Islet precursor cell (in vitro differentiated cells): ENCODE results near the gene RYR3.
A peak's percentile ranks its signal among the peaks of the same experiment; 100 is the strongest.

ENCODE experiments used
- DNase-seq: peaks from one replicate; pipeline ENCODE4 v3.0.0-alpha.2; 2018

Gene RYR3

GRCh38 chr15:33310481-33311311, at the start of gene RYR3:
RYR3 (plus strand) TSS chr15:33310967; CDS start chr15:33311046, 79 bp downstream.
- peak; percentile 90 for DNase-seq

GRCh38 chr15:33262306-33262705, 48.5 kb upstream of the RYR3 start:
- DNase-seq = no peak

- no peak for DNase-seq
These were observed 33.1 kb upstream of the RYR3 start for GRCh38 chr15:33277689-33278088.

DNA sequence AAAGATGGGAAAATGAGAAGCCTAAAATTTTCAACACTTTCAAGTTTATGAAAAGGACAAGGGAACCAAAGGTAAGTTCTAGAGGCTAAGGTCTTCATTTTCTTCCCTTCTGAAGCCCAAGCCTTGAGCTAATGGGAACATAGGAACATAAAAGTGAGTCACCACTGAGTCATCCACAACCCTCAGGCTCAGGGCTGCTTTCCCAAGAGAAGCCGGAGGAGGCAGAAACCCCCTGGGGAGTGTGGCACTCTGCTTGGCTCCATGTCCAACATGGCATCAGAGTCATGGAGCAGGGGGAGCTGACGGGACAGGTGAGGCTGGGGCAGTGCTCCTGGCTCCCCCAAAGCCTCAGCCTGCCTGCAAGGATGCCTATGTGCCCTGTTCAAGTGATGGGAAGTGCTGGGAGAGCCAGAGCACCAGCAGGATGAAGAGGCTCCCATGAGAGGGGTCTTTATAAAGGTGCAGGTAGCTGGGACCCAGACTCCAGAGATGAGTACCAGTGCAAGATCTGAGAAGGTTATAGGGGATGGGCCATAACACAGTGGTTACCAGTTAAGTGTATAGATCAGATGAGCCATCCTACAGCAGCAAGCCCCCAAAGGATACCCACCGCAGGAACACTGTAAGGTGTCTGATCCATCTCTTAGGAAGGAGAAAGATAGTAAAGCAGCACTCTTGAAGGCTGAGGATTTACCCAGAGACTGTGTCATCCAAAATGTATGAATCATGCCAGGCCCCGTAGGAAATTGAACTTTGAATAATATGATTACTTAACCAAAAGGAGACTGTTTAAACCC, 31.8 kb upstream of the RYR3 start:
- peak; percentile 96 for DNase-seq

DNA sequence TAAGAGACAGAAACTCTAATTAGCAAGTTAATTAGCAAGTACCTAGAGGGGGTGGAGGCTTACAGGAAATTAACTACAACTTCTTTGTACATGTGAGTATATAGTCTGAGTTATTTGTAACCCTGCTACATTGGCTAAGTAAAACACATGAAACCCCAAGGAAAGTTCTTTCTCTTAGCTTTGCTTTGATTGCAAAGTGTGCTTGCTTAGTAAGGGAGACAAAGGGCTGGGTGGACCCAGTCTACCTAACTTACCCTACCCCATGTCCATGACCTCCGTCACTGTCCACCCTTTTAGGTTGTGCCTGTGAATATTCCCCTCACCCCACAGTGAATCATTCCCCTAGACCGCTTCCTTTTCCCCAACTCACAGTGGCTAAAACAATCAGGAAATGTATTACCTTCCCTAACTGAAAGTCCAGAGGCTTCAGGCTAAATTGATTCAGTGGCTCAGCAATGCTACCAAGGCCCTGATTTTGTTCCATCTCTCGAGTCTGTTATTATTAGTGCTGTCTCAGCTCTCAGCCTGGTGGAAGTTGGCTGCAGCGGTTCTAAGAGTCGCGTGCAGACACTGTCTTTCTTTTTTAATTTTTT, 31.1 kb upstream of the RYR3 start:
- DNase-seq = peak; percentile 63

DNA sequence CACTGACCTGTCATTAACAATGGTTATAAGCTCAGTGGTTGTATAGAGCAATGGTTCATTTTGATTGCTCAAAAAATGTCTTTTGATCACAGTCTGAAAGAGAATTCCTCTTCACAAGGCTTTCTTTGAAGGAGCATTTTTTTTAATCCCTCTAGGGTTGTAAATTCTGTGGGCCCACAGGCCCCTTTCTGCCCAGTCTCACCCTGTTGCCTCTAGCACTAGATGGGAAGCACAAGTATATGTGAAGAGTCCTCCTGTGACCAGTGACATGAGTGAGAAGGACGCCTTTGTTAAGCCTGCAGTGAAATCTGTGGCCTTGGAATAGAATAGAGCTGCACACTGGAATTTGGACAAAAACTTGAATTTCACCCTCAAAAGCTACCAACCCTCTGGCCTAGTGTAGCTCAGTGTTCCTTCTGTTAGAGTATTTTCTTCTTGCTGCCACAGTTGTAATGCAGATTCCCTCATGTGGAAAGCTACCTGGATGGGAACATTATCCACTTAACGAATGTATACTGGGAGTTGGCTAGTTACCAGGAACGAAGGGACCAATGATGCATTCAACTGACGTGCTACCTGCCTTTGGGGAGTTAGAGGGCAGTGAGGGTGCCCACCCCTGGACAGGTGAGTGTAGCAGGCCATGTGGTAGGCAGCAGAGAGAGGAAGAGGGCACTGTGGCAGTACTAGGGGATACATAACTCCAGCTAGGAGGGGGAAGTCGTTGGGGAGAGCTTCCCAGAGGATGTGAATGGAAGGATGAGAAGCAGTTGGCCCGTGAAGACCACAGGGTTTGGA, 28.3 kb upstream of the RYR3 start:
- DNase-seq = no peak

DNA sequence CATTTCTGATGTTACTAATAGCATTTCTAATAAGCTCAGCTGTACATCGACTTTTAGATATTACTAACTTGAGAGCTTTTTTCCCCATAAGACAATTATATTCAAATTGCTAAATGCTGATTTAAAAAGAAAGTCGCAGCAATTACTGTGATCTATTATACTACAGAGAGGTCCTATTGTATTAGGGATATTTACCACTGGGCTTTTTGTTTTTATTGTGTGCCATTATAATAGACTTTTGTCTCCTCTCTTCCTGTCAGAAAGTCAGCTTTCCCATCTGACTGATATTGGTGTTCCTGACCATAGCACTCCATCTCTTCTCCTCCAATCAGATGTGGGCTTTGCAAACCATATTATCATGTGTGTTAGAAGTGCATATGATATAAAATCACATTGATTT, 27.2 kb upstream of the RYR3 start:
- no peak for DNase-seq

DNA sequence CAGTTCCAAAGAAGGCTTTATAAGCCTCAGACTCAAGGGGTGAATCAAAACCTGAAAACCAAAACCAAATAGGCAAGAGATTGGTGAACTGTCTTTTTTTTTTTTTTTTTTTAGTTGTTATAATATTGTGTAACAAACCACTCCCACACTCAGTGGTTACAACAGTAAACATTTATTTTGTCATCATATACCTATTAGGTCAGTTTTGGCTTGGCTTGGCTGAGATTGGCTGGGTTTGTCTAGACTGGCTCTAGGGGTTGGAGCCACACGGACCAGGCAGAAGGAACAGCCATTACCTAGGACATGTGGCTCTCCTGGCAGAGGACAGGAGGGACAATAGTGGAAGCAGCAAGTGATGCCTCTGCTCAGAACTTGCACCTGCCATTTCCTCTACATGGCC, 26.4 kb upstream of the RYR3 start:
- DNase-seq = no peak

GRCh38 chr15:33292717-33293307, 18.0 kb upstream of the RYR3 start:
- DNase-seq = peak; percentile 71

DNA sequence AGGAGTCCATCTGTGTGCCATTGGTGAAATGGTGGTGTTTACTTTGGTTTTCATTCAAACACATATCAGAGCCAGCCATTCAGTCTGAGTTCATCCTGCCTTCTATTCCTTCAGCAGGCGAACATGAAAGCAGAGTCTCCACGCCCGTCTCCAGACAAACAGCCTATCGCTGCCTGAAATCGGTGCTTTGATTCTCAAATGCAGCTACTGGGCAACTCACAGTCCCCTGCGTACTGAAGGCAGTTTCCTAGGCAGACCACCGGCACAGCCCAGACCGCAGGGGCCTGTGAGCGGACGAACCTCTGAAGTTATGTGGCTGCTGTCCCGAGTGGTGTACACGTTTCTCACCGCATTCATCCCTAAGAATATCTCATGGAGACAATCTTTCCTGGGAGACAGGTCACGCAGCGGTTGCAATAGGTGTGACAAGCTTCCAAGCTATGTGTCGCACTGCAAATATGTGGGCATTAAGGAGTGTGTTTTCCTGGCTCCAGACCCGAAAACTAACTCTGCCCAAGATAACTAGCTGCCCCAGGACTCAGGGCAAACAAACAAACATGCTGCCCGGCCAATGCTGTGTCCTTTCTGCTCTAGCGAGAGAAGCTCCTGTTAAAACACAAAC, 16.9 kb upstream of the RYR3 start:
- DNase-seq = peak; percentile 83

GRCh38 chr15:33296050-33296449, 14.7 kb upstream of the RYR3 start:
- no peak for DNase-seq

- DNase-seq = no peak
These were observed 13.9 kb upstream of the RYR3 start for GRCh38 chr15:33296856-33297255.

GRCh38 chr15:33298631-33299030, 12.1 kb upstream of the RYR3 start:
- DNase-seq = peak; percentile 96

DNA sequence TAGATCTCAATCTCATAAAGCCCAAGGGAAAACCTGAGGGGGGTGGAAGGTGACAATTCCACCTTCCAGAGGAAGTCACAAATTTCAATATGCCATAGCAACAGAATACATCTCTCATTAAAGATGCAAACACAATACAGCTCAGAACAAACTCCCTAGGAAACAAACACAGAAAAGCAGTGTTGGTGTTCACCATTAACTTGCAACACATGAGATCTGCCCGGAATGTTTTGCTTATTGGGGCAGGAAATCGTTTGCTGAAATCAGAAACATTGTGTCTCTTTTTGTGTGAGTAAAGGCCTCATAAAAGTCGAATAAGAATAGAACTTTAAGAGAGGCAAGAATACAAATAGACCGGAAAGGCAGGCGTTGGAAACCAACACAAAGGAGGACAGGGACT, 5.8 kb upstream of the RYR3 start:
- DNase-seq = no peak

GRCh38 chr15:33309602-33310276, 1.0 kb upstream of the RYR3 start:
- peak; percentile 88 for DNase-seq

GRCh38 chr15:33311312-33311971, 675 bp downstream of the RYR3 start:
- peak; percentile 64 for DNase-seq

DNA sequence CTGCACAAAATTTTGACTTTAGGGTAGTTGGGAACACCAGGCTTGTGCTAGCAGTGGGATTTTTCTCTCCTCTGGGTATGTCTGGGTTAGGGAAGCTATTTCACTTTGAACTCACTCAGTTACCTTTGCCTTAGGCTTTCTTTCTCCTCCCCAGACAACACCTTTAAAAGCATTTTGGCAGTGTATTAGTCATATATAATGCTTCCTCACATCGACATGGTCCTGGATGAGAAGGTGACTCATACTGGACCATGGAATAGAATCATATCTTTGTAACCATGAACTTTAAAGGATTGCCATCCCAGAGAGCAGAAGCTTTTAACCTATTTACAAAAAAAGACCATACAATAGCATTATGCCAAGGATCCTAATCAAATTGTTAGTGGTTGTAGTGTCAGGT, 2.7 kb downstream of the RYR3 start:
- DNase-seq = no peak

GRCh38 chr15:33314069-33314468, 3.3 kb downstream of the RYR3 start:
- no peak for DNase-seq

DNA sequence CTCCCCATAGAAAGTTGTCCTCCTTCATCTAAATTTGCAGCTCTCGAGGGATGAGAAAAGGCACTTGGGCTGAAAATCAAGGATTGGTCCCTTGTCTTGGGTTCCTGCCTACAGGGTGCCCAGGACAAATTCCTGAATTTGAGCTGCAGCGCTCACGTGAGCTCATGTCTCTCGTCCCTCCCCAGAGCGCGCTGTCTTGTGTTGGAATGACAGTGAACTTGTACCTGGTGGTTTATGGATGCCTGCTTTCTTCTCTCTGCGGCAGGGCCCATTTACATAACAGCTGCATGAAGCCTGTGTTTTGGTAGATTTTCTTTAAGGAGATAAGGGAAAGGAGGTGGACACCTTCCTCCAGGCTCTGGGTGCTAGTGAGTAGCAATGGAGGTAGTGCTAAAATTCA, 4.3 kb downstream of the RYR3 start:
- DNase-seq = peak; percentile 71

- DNase-seq = no peak
These were observed 7.1 kb downstream of the RYR3 start for GRCh38 chr15:33317896-33318295.

DNA sequence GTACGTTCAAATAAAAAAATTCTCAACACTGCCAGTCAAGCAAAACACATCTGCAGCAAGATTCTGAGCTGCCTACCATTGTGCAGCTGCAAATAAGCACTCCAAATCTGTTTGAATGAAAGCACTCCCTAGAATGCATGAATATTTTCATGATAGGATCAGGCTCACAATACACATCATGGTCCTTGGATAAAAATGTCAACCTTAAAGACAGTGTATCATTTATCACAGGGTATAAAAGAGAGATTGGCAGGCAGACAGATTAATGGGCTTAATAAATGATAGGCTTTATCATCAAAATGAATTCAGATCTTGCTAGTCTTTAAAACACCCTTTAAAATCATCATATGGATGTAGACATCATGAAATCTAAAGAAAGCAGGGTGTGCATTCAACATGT, 9.2 kb downstream of the RYR3 start:
- DNase-seq = no peak
